Activated gamma-delta T cell (primary cell): ENCODE measurements around the gene UNC13A.

Experiments used
- DNase-seq: peaks from one replicate; lab custom pipeline; 2025; lab: John Stamatoyannopoulos, UW

The UNC13A gene

DNA sequence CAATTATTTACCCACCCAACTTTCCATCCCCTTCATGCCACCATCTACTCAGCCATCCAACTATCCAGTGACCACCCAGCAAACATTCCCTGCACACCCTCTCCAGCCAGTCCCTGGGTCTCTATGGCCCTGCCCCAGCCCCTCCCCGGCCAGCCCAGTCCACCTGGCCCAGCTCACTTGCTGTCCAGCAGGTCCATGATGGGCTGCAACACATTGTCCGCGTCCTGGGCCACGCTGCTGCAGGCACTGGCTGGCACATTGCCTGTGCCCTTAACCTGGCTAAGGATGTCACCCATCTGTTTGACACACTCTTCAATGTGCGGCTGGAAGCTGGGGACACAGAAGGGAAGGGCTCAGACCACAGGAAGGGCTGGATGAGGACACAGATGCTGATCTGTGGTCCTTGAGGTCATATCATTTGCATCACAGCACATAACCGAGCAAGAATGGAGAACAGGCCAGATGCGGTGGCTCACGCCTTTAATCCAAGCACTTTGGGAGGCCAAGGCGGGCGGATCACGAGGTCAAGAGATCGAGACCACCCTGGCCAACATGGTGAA, 61.6 kb downstream of the UNC13A start:
- no peak for DNase-seq

DNA sequence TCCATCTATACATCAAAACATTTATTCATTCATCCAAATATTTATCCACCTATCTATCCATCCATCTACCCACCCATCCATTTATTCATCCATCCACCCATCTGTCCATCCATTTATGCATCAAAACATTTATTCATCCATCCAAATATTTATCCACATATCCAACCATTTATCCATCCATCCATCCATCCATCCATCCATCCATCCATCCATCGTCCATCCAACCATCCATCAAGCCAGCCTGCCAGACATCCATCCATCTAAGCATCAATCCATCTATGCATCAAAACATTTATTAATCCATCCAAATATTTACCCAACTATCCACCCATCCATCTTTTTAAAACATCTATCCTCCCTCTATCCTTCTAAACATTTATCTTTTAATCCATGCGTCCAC, 62.2 kb downstream of the UNC13A start:
- DNase-seq: no peak

DNA sequence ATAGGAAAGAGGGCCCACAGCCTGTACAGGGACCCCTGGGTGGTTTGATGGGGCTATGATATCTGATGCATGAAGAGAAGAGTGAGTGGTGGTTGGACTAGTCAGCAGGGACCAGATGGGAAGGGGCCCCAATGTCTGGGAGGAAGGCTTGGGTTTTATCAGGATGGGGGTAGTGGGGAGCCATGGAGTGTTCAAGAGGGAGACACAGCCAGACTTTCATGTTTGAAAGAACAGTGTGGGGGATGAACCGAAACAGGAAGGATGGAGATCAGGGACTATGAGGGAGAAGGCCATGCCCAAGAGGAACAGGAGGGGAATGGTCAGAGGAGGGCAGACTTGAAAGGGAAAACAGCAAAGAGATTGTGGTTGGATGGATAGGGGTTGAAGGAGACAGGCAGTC, 63.1 kb downstream of the UNC13A start:
- DNase-seq: no peak

DNA sequence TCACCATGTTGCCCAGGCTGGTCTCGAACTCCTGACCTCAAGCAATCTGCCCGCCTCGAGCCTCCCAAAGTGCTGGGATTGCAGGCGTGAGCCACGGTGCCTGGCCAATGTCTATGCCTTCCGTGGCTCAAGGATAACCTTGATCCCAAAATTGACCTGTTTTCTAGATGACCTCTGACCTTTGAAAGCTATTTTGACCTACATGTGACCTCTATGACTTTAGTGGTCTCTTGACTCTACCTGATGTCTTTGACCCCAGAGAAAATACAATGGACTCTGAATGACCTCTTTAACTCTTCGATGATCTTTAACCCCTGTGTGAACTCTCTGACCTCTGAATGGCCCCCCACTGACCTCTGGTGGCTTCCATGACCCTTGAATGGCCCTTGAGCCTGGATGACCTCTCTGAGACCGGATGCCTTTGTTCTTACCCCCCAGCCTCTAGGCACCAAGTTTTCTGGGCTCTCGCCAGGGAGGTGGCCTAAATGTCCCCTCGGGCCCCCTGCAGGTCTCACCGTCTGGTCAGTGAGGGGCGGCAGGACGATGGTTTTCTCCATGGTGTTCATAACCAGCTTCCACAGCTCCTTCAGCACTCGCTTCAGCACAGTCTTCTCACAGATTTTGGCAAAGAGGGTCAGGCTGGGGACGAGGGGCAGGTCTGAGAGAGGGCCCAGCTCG, 63.7 kb downstream of the UNC13A start:
- DNase-seq: no peak

DNA sequence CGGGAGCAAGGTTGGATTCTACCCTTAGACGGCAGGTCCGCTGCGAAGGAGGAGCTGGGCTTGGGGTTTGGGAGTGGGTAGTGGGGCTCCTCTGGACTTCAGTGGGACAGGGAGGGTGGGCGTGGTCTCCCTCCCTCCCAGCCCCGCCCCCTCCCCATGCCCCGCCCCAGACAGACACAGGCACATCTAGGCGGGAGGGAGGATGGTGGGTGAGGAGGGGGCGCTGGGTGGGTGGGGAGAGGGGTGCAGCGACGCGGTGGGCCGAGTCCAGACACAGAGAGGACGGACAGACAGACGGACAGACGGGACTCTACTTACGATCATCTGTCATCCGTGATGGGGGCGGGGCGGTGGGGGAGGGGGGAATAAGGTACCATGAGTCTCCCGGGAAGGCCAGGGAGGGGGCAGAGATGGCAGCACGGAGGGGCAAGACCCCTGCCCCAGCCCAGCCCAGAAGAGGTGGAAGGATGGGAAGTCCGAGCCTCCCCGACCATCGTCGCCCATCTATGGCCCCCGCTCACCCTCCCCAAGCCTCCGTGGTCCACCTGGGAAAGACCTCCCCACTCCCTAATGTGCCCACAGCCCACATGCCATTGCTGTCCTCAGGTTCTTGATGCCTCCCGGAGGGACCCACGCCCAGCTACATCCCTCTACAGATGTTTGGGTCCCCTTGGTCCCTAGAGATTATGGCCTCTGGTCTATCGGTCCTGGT, 64.8 kb downstream of the UNC13A start:
- no peak for DNase-seq

DNA sequence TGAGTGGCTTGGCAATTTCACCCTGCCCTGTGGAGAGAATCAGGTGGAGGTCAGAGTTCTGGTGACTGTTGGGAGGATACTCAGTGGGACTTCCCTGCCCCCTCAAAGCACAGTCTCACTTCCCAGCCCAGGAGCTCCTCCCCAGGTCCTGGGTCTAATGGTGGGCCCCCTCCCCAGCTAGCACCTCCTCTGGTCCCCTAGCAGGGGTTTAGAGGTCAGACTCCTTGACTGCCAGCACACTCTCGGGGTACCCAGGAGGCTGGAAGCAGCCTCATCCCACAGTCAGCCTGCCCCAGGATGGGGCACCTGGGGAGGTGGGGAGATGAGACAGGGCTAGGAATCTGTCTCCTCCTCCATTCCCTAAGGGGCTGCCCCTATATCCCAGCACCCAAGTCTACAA, 67.5 kb downstream of the UNC13A start:
- DNase-seq: no peak

DNA sequence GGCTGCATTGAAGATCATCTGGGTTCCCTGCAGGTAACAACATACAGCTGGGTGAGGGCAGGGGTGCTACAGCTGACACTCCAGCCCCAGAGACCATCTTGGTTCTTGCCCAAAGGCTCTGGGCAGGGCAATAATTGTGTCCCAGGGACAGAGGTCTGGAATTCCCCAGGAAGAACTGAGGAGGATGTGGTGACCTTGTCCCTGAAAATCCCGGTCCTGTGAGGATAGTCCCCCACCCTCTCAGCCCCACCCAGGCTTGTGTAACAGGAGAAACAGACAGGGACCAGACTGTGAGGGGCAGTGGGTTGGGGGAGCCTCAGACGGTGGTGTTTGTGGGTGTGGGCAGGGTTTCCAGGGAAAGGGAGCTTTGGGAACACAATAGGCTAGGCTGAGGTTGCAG, 69.2 kb downstream of the UNC13A start:
- DNase-seq: no peak

DNA sequence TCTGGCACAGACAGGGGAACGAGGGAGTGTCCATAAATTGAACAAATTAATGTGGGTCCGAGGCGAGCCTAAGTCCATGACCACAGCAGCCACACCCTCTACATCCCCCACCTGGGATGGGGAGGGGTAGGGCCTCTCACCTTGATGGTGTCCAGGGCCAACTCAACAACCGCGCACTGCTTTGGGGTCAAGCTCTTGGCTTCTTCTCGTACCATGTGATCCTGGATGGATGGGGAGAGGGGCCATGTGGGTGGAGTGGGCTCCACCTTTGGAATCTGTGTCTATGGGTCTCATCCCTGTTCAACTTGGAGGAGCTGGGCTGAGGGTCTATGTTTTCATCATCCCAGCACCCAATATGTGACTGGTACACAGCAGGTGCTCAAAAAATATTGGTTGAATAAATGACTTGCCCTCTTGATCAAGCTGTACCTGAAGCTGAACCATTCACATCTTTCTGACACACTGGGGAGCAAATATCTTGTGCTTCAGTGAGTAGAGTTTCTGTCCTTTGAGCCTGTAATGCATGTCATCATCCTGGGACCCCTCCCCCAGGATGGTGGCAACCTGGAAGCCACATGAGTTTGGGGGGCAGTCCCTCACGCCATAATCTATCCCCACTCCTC, 69.8 kb downstream of the UNC13A start:
- DNase-seq: no peak

DNA sequence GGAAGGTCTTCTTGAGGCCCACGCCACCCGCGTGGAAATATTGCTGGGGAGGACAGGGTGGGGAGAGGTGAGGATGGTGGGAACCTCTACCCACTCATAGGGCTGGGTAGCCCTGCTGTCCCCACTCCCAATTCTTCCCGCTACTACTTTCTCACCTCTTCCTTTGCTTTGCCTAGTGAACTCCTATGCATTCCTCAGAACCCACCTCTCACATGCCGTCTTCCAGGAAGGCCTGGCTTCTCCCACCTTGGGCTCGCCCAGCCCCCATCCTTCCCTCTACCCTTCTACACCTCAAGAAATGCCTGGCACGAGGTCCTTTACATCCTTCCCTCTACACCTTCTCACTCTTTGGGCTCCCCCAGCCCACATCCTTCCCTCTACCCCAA, 70.4 kb downstream of the UNC13A start:
- DNase-seq: no peak

DNA sequence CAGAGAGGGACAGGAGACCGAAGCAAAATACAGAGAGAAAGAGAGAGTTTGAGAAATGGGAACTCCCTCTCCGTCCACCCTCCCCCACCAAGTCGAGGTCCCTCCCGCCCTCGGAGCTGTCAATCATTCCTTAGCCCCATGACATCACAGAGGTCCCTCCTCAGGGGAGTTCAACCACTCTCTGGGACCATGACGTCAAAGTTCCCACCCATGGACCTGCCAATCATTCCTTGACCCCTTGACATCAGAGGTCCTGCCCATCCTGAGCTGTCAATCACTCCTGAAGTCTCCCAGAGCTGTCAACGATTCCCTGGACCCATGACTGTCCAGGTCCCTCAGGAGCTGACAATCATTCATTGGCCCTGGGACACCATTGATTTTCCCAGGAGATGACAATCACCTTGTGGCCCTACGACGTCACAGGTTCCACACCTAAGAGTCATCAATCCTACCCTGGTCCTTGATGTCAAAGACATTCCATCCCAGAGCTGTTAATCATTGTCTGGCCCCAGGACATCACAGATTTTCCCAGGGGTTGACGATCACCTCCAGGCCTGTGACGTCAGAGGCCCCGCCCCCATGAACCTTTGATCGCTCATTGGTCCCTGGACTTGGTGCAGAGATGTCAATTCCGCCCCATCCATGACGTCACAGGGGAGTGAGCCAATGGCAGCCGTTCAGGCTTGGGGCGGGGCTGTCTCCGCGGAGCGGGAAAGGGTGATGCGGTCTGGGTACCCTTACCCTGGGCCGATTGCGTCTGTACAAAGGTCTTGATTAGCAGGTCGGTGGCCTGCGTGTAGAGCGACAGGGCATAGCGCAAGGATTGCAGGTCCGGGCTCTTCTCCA, 71.0 kb downstream of the UNC13A start:
- DNase-seq: no peak

DNA sequence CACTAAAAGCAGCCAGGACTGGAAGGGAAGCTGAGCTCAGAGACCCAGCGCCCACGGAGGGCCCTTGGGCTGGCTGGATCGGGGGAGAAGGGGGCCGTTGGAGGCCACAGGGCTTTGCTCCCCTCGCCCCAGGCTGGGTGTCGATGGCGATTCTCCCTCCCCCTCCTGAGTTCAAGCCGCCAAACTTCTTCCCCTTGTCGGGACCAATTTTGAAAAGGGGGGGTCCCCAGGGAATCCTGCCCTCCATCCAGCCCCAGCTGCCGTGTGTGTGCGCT, 71.5 kb downstream of the UNC13A start:
- DNase-seq: no peak

DNA sequence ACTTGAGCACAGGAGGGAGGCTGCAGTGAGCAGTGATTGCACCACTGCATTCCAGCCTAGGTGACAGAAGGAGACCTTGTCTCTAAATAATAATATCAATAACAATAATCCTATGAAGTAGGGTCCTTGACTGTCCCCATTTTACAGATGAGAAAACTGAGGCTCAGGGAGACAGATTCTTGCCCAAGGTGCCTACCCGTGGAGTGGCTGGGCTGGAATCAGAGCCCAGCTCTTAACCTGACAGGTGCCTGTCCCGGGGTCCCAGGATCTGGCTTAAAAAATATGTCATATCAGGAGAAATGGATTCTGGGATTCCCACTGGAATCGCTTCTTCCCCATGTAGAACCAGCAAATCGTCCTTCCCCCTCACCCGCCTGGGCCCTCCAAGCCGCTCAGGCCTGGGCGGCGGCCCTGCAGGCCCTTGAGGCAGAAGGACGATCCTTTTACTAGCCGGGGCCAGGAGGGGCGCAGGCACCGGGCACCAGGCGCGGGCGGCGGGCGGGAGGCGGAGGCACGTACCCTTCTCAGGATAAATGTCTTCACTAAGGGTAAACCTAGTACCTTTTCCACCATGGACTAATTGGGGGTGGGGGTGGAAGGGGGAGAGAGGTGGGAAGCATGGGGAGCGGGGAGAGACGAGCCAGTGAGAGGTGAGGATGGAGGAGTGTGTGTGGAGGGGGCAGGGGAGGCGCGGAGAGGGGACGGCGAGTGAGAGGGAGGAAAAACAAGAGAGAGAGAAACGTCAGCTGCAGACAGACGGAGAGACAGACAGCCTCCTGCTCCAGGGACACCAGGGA, 72.1 kb downstream of the UNC13A start:
- no peak for DNase-seq

DNA sequence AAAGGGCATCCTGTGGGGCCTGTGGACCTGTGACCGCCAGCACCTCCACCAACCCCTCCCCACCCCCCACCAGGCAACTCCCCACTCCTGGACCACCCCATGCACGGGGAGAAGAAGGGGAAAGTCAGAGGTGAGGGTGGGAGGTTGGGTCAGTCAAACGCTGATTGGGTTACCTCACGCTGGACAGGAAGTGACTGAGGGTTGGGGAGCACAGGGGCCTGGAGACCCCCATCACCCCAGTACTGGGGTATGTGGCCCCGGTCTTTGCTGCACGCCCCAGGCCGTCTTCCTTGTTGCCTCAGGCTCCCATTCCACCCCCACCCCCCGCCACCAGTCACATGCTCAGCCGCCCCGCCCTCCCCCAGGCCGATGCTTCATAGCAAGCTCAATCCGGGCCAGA, 73.7 kb downstream of the UNC13A start:
- no peak for DNase-seq

DNA sequence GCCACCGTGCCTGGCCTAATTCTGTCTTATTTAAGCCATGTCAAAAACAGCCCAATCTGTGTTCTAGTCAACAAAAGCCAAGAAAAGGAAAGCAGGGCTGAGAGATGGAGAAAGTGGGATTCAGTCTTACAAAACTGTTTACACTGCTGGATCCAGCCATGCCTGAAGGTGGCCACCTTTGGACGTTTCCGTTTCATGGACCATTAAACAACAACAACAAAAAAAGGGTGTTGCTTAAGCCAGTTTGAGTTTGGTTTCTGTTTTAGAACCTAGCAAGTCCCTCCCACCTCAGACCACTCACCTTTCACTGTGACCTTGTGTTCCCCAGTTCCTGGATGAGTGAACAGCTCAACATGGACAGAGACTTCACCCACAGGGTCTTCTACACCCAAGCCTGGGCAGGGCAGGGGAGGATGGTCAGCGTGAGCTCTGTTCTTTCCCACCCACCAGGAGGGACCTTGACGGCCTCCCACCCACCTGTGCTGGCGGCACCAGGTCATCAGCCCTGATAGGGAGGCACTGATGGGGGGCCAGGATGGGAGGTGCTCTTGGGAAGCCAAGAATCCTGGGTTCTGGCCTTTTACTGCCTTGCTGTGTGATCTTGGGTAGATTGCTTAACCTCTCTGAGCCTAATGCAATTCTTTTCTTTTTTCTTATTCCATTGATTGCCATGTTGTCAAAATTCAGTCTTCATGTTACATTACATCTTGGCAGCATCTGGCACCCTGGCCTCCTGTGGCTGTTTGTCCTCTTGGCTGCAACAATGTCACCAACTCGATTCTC, 76.5 kb downstream of the UNC13A start:
- no peak for DNase-seq

DNA sequence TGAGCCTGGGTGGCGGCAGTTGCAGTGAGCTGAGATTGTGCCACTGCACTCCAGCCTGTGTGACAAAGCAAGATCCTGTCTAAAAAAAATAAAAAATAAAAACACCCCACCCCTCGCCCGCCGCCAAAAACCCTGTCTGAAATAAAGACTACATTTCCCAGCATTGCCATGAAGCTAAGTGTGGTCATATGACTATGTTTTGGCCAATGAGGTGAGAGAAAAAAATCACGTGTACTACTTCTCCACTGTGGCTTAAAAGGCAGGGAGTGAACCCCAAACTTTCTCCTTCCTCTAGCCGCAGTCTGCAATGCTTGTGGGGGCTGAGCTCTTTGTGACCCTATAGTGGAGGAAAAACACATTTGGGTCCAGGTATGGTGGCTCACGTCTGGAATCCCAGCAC, 77.8 kb downstream of the UNC13A start:
- no peak for DNase-seq

DNA sequence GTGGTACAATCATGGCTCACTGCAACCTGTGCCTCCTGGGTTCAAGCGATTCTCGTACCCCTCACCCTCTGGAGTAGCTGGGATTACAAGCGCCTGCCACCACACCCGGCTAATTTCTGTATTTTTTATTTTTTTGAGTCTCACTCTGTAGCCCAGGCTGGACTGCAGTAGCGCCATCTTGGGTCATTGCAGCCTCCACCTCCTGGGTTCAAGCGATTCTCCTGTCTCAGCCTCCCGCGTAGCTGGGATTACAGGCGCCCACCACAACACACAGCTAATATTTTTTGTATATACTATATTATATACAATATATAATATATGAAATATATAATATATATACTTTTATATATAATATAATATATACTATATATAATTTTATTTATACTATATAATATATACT, 80.2 kb downstream of the UNC13A start:
- DNase-seq: no peak

DNA sequence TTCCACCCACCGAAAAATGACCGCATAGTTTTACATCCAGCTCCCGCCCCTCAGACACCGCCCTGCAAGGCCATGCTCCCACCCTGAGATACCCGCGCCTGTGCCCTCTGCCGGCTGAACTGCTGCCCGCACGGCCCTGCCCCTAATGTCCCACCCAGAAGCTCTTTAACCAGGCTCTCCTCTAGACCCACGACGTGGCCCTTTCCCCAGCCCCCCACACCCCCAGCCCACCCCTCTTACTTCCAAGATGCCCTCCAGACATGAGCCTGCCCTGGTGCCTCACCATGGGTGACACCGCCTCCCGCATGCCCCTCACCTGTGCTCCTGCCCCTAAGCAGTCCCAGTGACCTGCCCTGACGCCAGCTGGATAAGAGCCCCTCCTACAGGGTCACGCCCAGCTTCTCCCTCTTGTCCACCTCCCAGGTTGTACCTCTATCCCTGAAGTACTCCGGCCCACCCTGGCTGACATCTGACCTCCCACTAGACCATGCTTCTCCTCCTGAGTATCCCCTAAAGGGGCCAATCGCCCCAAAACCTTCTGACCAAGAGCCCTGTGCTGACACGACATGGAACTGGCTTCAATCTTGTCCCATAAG, 81.5 kb downstream of the UNC13A start:
- DNase-seq: no peak

DNA sequence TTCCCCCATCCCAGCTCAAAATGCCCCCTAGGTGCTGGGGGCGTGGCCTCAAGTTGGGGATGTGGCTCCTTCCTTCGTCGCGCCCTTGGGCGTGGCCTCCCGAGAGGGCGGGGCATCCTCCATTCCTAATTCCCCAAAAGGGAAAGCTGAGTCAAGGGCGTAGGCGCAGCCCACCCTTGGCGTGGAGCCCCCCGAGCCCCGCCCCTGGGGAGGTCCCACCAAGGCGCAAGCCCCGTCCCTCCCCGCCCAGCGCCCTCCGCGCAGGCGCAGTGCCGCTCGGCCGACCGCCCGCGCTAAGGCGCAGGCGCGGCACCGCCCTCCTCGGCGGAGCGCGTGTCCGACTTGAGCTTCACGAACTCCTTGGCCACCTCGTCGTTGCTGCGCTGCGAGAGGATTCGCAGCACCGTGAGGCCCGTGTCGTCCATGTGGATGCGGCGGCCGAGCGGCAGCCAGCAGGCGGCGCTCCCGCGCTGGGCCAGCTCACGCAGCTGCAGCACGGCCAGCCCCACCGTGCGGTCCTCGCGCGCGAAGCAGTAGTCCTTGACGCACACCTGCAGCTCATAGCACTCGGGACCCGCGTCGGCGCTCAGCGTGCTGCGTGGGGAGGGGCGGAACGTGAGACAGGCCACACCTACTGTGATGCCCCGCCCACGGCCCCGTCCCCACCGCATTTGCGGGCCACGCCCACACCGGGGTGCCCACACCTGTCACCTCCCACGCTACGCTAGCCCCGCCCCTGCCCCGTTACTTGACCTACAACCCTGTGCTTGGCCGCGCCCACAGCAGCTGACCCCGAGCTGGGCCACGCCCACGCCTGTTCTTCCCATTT, 82.2 kb downstream of the UNC13A start:
- DNase-seq: peak; percentile 58

DNA sequence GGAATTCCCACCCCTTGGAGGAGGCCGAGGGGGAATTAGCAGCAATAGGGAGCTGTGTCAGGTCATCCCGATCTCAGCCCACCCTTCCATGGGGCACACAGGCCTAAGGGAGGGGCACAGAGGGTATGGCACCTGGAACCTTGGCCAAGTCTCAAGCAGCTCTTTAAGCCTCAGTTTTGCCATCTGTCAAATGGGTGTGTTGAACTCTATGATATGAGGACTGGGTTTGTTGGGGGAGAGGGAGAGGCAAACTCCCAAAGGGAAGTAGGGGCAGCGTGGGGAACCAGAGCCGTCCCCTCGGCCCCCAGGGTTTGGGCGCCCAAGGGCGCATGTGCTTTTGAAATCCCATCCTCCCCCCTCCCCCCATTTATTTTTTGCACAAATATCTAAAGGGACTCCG, 83.0 kb downstream of the UNC13A start:
- DNase-seq: no peak
